PC-9 (cell line): Measurements from ENCODE around the gene CSN3.

Experiments
- EZH2 ChIP-seq: fragments of 200-600 bp; sonication (generic); IDR thresholded peaks from 2 replicates; pipeline ENCODE4 v1.8.0; 2017; ENCODE audit warnings: antibody characterized with exemption, low read depth
- TF ChIP-seq, protein P1 (sequence below): fragments of 200-600 bp; sonication (generic); conservative IDR thresholded peaks from 2 replicates; pipeline ENCODE4 v1.6.1; 2017; ENCODE audit warnings: mixed run types, antibody characterized with exemption, mild to moderate bottlenecking, moderate library complexity

DNA sequence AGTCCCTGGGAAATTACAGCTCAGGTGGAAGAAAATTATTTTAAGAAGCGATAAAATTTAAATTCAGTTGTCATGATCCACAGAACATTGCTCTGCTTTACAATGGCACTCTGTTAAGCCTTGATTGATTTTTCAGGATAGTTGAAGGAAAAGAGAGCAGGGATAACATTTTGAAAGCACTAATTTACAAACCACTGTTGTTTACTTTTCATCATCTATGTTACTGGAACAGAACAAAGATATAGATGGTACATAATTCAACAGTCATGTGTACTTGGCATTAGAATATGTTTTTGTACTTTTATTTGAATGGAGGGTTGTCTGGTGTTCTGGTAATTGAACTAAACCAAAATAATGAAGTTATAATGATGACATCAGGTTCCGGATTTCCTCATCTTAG lies 49.5 kb upstream of the CSN3 start:
- TF ChIP-seq, protein P1, sequence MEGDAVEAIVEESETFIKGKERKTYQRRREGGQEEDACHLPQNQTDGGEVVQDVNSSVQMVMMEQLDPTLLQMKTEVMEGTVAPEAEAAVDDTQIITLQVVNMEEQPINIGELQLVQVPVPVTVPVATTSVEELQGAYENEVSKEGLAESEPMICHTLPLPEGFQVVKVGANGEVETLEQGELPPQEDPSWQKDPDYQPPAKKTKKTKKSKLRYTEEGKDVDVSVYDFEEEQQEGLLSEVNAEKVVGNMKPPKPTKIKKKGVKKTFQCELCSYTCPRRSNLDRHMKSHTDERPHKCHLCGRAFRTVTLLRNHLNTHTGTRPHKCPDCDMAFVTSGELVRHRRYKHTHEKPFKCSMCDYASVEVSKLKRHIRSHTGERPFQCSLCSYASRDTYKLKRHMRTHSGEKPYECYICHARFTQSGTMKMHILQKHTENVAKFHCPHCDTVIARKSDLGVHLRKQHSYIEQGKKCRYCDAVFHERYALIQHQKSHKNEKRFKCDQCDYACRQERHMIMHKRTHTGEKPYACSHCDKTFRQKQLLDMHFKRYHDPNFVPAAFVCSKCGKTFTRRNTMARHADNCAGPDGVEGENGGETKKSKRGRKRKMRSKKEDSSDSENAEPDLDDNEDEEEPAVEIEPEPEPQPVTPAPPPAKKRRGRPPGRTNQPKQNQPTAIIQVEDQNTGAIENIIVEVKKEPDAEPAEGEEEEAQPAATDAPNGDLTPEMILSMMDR = no peak
- no peak for TF ChIP-seq EZH2
